Activated effector memory CD4-positive, alpha-beta T cell treated with anti-CD3 and anti-CD28 coated beads, Interleukin-2, amount 50 U/mL, for 16 hours (primary cell): ENCODE data around the gene STIP1.

Experiments used
- DNase-seq: peaks from one replicate; pipeline ENCODE4 v3.0.0-alpha.2; 2020

STIP1 gene

DNA sequence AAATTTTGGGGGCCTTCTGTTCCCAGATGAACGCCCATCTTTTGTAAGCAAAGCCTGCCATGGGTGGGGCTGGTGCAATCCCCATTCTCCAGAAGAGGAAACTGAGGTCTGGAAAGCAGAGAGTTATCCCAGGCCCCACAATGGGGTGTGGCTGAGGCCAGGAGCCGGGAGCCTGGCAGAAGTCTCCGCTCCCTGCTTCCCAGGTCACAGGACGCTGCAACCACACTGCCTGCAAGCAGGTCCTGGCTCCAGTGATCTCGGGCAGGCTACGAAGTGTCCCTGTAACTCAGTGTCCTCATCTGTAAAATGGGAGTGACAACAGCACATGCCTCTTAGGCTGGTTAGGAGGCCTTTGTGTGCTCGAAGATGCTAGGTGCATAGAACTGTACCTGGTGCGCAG is 67.1 kb downstream of the STIP1 start:
- no peak for DNase-seq

DNA sequence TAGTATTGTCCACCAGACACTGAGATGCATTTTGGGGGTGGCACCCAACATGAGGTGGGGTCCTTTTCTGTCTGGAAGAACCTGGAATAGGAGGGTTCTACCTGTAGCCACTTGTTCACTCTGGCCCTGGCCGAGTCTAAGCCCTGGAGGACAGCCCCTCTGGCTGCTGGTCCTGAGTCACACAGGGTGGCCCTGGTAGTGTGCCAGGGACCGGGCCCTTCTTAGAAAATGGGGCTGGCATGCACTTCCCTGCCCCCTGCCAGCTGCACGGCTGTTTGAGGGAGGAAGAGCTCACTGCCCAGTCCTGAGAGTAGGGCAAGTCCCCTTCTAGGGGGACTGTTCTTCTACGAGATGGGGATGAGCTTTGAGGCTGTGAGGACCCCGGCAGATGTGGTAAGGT is 67.5 kb downstream of the STIP1 start:
- DNase-seq: no peak
